Measurements from ENCODE around the gene PKP4.
"Not testable (repeated sequence)": the region's sequence is repeated elsewhere in the genome, so short reads cannot be mapped to it uniquely, and the experiment has no call there.

DNA sequence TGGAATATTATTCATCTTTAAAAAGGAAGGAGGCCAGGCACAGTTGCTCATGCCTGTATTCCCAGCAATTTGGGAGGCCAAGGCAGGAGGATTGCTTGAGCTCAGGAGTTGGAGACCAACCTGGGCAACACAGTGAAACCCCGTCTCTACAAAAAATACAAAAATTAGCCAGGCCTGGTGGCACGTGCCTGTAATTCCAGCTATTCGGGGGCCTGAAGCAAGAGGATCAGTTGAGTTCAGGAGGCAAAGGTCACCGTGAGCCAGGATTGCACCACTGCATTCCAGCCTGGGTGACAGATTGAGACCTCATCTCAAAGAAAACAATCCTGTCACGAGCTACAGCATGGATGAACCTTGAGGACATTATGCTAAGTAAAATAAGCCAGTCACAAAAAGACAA, 239.0 kb downstream of the PKP4 start:
- not testable (repeated sequence) for TF ChIP-seq POLR2A, POLR2AphosphoS5 (IDR thresholded peaks at IDR 0.05)
- TF ChIP-seq, protein P1, sequence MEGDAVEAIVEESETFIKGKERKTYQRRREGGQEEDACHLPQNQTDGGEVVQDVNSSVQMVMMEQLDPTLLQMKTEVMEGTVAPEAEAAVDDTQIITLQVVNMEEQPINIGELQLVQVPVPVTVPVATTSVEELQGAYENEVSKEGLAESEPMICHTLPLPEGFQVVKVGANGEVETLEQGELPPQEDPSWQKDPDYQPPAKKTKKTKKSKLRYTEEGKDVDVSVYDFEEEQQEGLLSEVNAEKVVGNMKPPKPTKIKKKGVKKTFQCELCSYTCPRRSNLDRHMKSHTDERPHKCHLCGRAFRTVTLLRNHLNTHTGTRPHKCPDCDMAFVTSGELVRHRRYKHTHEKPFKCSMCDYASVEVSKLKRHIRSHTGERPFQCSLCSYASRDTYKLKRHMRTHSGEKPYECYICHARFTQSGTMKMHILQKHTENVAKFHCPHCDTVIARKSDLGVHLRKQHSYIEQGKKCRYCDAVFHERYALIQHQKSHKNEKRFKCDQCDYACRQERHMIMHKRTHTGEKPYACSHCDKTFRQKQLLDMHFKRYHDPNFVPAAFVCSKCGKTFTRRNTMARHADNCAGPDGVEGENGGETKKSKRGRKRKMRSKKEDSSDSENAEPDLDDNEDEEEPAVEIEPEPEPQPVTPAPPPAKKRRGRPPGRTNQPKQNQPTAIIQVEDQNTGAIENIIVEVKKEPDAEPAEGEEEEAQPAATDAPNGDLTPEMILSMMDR (IDR thresholded peaks at IDR 0.05): not testable (repeated sequence)
